Renal cortex interstitium (tissue), 11 donors: ENCODE measurements around the gene LIN9. TPM values are rescaled to one million over a fixed set of nuclear protein-coding genes. Genes with fewer than 3 reads are reported as not detected.
"Not testable (repeated sequence)": the region's sequence is repeated elsewhere in the genome, so short reads cannot be mapped to it uniquely, and the experiment has no call there.

Source experiments
- DNase-seq, 11 donors: peaks; one replicate each; pipeline ENCODE4 v3.0.0-alpha.2; 2013; ENCODE audit warnings: low read depth in 9 of 11, low spot score in 4 of 11; ENCODE audit errors: extremely low read depth in 1 of 11
- polyA plus RNA-seq, 3 donors: library from polyadenylated mRNA; unstranded; fragments of 120-200 nt; gene quantifications; one replicate each; pipeline ENCODE4 v1.2.1, GENCODE V29; 2013; ENCODE audit not compliant: insufficient read length in 3 of 3

Gene LIN9
- polyA plus RNA-seq, 3 donors = 9.2 to 11.7 (median 10.0) TPM

GRCh38 chr1:226233806-226234205, 75.2 kb downstream of the LIN9 start:
- DNase-seq = no peak

- no peak for DNase-seq
Measured at GRCh38 chr1:226233293-226233692, 75.7 kb downstream of the LIN9 start.

GRCh38 chr1:226226601-226227000, 82.4 kb downstream of the LIN9 start:
- DNase-seq = no peak

DNA sequence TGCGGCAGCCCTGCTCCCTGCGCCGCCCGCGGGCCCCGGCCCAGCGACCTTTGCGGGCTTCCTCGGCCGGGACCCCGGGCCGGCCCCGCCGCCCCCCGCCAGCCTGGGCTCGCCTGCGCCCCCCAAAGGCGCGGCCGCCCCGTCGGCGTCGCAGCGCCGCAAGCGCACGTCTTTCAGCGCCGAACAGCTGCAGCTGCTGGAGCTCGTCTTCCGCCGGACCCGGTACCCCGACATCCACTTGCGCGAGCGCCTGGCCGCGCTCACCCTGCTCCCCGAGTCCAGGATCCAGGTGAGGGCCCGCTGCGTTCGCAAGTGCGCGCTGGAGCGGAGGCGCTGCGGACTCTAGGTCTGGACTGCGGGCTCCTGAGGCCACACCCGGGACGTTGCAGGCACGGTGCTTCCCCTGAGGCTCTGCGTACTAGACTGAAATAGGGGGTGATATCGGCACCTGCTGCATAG, 85.1 kb downstream of the LIN9 start:
- peak in 4 of 11 donors; percentile 7 to 21 (median 15) for DNase-seq

GRCh38 chr1:226223157-226223785, 85.7 kb downstream of the LIN9 start, which contains the start of gene MIXL1:
TSS of gene MIXL1 (plus strand) at chr1:226223664. CDS start at chr1:226223682, 18 bp downstream.
- DNase-seq = peak in 1 of 11 donors; percentile 4

DNA sequence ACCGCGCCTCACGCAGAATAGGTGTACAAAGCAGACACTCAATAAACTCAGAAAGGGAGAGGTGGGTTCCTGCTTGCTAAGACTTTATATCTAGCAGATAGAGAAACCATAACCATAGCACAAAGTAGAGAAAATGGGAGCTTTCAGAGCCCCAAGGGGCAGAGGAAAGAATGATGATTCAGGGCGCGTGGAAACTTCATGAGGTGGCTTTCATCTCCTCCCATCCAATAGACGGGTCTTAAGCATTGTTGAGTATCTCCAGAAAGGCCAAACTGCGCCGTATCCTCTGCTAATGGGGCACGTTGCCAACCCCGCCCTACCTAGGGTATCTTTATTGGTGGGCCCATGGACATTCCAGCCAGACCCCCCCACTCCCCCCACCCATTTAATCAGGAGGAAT, 86.3 kb downstream of the LIN9 start:
- DNase-seq = no peak

GRCh38 chr1:226220473-226221189, 88.3 kb downstream of the LIN9 start:
- no peak for DNase-seq

DNA sequence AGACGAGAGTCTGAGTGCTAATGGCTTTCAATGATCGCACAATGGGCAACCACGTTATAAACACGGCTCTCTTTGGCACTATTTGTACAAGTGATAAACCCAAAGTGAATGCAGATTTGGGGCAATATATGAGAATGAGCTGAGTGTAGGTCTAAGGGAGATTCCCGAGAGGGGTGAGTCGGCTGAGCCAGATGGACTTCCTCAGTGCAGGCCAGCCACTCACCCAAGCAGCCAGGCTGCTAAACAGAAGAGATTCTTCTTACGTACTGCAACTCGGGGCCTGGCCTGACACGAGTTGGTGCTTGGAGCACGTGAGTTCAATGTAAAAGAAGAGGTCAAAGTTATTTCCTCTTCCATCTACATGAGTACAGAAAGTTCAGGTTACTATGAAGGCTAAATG, 91.7 kb downstream of the LIN9 start:
- no peak for DNase-seq

DNA sequence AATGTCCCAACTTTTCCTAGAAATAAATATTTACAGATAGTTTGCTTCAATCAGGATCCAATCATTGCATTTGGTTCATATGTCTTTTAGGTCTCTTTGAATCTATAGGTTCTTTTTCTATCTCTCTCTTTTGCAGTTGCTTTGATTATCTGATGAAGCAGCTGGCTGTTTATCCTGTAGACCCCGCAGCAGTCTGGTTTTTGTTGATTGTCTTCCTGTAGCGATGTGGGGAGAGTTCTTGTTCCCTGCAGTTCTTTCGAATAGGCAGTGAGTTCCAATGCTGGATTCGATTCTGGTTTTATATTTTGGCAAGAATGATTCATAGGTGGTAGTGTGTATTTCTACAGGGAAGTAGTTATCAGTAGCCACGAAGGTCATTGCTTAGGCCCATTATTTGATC, 92.9 kb downstream of the LIN9 start:
- DNase-seq = no peak

DNA sequence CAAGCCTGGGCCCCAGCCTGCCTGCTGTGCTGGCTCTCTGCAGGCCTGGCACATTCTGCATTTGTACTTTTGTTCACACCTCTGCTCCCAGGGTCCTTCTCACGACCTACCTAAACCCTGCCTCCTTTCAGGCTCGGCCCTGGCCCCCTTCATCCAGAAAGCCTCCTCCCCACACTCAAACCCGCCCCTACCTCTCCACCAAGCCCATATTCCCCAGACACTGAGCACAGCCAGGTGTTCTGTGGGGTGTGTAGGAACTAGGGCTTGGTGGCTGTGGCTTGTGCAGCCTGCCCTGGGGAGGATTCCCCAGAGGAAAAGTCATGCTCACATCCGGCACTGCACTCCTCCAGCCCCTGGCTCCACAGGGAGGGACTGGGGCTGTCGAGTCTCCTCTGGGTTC, 93.7 kb downstream of the LIN9 start:
- DNase-seq = no peak

DNA sequence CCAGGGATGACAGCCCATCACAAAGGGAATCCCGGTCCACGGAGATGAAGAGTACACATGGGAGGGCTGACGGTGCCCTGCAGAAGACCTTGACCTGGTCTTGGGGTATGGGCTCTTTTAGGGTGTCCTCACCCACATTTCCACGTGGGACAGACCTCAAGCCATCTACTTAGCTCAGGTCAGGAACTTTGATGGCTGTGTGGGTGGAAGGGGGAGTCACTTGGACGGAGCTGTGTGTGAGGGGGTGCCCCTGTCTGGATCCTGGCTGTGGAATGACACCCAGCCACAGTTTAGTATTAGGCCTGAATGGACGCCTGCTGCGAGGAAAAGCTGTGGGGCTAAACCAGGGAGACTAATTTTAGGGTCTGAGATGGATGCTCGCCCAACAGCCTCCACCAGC, 96.4 kb downstream of the LIN9 start:
- DNase-seq = no peak

DNA sequence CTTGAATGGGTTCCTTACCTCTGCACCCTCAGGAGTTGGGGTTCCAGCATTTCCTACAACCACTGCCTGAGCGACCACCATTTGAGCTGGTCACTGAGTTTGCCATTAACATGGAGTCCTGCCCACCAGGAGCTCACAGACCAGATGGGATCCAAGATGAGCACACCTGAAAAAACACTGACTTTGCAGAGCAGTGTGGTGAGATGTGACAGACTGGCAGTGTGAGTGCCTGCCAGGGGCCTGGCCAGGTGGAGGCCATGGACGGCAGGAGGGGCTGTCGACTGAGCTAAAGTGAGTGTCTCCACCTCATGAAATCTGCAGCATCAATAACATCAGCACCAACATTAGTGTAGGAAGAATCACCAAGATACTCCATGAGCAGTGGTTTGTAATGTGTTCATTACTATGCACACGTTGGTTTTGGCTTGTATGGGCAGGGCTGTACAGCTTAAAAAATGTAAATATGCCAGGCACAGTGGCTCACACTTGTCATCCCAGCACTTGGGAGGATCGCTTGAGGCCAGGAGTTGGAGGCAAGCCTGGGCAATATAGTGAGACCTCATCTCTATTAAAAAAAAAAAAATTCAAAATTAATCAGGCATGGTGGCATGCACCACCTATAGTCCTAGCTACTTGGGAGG, 97.7 kb downstream of the LIN9 start:
- DNase-seq = no peak

- DNase-seq = no peak
Measured at GRCh38 chr1:226210571-226211176, 98.3 kb downstream of the LIN9 start.

- no peak for DNase-seq
Measured at GRCh38 chr1:226209307-226210059, 99.5 kb downstream of the LIN9 start.

DNA sequence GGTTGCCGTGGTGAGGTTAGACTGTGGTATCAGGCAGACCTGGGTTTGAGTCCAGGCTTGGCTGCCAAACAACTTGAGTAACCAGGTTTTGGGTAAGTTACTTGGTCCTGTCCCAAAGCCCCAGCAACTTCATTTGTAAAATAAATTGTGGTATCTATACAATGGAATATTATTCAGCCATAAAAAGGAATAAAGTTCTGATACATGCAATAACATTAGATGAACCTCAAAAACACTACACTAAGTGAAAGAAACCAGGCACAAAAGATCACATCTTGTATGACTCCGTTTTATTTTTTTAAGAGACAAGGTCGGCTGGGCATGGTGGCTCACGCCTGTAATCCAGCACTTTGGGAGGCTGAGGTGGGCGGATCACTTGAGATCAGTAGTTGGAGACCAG, 101.9 kb downstream of the LIN9 start:
- no peak for DNase-seq

DNA sequence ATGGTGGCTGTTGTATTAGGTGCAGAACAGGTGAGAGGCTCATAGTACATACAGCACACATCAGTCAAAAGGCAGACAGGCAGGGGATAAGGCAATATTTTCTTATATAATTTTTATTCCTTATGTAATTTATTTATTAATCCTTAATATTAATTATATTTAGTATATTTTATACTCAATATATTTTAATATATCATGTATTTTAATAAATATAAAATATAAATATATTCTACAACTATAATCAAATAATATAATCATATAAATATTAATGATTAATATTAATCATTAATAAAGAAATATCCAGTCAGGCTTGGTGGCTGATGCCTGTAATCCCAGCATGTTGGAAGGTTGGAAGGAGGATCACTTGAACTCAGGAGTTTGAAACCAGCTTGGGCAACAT, 104.8 kb downstream of the LIN9 start:
- DNase-seq = no peak

DNA sequence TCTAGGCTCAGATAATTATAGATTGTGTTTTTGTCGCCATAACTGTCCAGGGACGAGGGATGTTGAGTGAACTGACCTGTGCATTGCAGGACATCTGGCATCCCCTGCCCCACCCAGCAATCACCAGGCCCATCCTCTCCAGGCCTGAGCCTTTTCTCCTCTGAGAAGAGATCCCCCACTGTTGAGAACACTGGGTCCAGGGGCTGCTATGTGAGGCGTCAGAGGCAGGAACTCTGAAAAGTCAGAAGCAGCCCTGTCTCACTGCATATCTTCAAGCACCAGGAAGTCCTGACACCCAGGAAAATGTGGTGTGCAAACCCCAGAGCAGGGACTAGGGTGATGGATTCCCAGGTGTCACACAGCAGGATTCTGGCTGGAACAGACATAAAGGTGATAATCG, 105.3 kb downstream of the LIN9 start:
- DNase-seq = no peak

DNA sequence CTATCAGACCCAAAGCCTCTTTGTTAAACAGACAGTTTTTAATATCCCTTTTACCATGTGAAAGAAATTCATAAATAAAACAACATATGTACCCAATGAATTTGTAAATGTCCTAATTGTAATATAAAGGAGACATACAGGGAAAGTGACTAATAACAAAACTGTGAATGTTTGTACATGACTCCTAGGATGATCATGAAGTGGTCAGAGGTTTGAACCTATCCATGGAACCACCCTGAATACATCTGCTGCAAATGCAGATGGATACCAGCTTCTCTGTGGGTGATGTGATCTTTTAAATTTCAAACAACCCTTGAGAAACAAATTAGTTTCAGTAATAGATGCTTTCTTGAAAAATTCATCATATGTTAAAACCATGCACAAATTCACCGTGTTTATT, 105.7 kb downstream of the LIN9 start:
- no peak for DNase-seq

GRCh38 chr1:226202666-226203065, 106.3 kb downstream of the LIN9 start:
- not testable (repeated sequence) for DNase-seq
